HG03066 (cell line): ENCODE results near the gene MTG1.
"Not testable (repeated sequence)": the region's sequence is repeated elsewhere in the genome, so short reads cannot be mapped to it uniquely, and the experiment has no call there.

Source experiments
- ATAC-seq: cut with Tn5 transposase; IDR thresholded peaks from one replicate; pipeline ENCODE4 v1.9.1; 2021; ENCODE audit warnings: low read depth; ENCODE audit not compliant: unreplicated experiment

The MTG1 gene

GRCh38 chr10:133462512-133463305, 68.8 kb downstream of the MTG1 start:
- ATAC-seq = no peak

DNA sequence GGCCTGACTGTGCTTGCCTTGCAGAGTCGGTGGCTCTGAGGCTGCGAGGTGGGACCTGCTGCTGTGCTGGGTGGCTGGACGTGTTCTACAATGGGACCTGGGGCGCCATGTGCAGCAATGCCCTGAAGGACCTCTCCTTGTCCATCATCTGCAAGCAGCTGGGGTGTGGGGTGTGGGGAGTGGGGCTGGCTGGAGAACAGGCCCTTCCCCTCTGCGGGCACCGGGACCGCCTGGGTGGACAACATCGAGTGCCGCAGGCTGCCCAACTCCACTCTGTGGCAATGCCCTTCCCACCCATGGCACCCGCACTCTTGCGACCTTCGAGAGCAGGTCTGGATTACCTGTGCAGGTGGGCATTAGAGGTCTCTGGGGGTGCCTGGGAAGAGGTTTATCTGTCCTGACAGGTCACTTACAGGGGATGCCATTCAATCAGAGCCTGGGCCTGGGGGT, 70.7 kb downstream of the MTG1 start:
- ATAC-seq = no peak

GRCh38 chr10:133465191-133465949, 71.4 kb downstream of the MTG1 start:
- no peak for ATAC-seq

- ATAC-seq = no peak
Measured at GRCh38 chr10:133465950-133466474, 72.1 kb downstream of the MTG1 start.

DNA sequence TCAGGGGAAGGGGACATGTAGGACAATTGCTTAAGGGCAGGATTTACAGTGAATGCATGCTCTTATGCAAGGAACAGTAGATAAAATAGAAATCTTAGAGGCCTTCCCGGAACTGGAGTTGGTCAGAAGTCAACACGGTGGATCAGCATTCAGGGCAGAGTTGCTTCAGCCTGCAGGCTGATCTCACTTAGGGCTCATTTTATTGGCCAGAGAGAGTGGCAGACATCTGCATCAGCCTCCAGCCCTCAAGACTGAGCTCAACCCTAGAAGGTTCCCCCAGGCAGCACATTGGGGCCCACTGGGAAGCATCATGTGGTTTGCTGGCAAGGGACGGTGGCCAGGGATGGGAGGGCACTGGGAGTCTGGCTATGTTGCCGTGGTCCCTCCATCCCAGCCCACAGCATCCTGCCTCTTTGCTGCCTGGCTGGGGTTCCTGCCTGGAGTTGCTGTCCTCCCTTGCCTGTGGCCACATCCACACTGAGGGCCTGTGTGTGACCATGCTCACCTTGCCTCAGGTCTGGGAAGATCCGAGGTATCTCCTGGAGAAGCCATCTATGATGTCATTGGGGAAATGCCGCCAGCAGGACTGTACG, 72.8 kb downstream of the MTG1 start:
- no peak for ATAC-seq

DNA sequence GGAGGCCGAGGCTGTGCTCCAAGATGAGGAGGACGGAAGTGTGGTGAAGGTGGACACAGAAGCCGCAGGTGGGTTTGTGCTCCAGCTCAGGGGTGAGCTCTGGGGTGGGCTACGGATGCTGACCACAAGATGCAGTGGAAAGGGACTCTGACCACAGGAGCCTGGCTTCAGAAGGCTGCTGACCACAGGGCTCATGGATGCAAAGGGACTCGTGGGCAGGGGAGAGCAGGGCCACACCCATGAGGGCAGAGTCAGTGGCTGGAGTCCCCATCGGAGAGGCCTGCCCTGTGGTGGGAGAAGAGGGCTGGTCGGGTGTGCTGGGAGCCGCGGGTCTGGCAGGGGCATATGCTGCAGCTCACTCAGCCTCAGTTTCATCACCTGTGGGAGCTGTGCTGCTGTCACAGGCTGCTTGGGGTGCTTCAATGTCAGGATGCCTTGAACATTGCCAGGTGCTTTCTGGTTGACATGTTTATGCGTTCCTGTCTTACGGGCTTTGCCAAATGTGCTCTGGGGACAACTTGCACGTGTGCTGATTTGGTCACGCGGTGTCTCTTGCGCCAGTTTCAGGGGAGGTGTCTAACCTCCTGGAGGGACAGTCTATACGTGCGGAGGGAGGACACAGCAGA, 73.4 kb downstream of the MTG1 start:
- ATAC-seq = no peak

DNA sequence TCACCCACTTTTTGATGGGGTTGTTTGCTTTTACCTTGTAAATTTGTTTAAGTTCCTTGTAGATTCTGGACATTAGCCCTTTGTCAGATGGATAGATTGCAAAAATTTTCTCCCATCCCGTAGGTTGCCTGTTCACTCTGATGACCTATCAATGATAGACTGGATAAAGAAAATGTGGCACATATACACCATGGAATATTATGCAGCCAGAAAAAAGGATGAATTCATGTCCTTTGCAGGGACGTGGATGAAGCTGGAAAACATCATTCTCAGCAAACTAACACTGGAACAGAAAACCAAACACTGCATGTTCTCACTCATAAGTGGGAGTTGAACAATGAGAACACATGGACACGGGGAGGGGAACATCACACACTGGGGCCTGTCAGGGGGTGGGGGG, 75.2 kb downstream of the MTG1 start:
- not testable (repeated sequence) for ATAC-seq

GRCh38 chr10:133471300-133472109, 77.5 kb downstream of the MTG1 start:
- ATAC-seq = no peak
